GM18951 (cell line): ENCODE results near the gene MOB2.

ENCODE experiments used
- POLR2A ChIP-seq: IDR thresholded peaks from 4 replicates; pipeline ENCODE4 v1.6.1; 2011; ENCODE audit warnings: mild to moderate bottlenecking; ENCODE audit not compliant: insufficient read length, insufficient read depth; ENCODE audit errors: extremely low read depth
- in situ Hi-C: fragments of 300-500 bp; cut with MboI; formaldehyde crosslinking; loops from one replicate; pipeline ENCODE4 v1.12.0; 2022; ENCODE audit warnings: low sequenced_read_pairs, mixed read lengths, inconsistent platforms; ENCODE audit not compliant: unreplicated experiment

Gene MOB2

DNA sequence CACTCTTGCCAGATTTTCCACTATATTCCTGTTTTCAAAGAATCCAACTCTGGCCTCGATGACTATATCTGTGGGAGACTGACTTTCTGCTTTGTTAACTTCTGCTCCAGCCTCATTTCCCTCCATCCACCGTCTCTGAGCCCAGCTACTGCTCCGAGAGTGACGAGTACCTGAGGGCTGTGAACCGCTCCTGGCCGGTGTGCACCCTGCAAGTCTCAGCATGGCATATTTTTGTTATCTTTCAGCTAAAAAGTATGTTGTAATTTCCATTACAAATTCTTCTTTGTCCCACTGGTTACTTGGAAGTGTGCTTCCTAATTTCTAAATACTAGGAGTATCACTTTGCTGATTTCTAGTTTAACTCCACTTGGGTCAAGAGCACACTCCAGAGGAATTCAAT, 36.5 kb upstream of the MOB2 start:
- in situ Hi-C loops, result no loop called here
- TF ChIP-seq POLR2A, result no peak

DNA sequence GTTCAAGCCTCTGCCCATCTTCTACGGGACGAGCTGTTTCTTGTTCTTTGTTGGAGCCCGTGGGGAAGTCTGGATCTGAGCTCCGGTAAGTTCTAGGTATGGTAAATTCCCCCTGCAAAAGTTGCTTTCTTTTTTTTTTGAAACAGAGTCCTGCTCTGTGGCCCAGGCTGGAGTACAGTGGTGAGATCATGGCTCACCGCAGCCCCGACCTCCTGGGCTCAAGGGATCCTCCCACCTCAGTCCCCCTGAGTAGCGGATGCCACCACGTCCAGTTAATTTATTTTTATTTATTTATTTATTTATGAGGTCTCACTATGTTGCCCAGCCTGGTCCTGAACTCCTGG, 35.5 kb upstream of the MOB2 start:
- TF ChIP-seq POLR2A, result no peak
- in situ Hi-C loops, result no loop called here

DNA sequence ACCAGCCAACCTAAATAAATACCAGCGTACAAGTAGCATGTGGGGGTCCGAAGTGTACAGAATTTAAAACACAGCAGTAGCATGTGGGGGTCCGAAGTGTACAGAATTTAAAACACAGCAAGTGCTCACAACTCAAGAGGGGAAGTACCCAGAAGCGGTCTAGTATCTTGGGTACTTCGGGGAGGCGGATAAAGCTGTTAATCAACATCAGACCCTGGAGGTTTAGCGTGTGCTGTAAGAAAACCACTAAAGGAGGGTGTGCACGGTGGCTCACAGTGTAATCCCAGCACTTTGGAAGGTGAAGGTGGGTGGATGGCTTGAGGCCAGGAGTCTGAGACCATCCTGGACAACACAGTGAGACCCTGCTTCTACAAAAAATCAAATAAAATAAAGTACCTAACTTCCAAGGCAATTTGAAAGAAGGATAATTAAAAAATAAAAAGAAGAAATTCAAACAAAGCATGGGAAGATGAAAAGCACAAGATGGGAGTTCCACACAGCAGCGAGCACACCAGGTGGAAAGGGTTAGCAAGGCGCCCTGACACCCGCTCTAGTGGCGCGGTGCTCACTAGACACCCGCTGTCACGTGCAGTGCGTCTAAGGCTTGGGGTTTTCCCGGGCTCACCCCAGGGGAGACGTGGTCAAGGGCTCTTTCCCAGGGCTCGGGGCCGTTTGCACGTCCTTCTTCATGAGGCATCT, 35.0 kb upstream of the MOB2 start:
- in situ Hi-C loops, result no loop called here
- no peak for TF ChIP-seq POLR2A

DNA sequence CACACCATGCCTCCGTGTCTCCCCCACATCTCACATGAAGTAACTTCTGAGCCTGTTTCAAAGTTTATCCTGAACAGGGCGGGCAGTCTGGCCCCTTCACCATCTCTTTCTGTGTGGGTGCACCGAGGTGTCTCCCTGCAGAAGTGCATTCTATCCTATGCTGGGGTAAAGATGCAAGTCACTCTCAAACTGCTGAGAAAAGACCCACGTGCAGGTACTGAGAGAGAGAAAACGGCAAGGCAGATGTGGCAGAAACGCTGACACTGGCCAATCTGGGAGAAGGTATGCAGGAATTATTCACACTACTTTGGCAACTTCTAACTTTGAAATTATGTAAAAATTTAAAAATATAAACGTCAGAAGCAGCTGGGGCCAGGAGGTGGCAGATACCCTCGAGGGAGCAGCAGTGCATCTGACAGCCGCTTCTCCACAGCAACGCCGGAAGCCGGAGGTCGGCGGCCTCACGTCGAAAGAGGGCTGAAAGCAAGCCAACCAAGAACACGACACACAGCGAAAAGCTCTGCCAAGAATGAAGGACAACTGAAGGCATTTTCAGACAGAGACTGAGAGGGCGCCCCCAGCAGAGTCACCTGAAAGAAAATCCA, 34.2 kb upstream of the MOB2 start:
- in situ Hi-C loops, result no loop called here
- no peak for TF ChIP-seq POLR2A

DNA sequence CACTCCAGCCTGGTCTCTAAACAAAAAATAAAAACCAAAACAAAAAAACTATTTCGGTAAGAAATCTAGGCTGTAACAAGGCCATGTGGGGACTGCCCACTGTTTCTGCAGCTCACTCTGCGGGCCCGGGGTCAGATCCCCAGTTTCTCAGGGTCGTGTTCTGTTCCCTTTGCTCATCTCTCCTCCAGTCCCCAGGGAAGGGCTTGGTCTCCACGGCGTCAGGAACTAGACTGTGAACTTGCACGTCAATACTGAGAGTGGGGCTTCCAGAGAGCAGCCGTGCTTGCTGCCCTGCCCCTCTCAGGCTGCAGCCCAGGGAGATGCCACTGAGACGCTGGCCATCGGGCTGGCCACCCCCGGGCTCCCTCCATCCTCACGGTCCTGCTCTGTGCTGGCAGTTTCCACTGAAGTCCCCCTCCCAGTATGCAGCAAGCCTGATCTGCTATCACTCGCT, 33.7 kb upstream of the MOB2 start:
- in situ Hi-C loops, result no loop called here

DNA sequence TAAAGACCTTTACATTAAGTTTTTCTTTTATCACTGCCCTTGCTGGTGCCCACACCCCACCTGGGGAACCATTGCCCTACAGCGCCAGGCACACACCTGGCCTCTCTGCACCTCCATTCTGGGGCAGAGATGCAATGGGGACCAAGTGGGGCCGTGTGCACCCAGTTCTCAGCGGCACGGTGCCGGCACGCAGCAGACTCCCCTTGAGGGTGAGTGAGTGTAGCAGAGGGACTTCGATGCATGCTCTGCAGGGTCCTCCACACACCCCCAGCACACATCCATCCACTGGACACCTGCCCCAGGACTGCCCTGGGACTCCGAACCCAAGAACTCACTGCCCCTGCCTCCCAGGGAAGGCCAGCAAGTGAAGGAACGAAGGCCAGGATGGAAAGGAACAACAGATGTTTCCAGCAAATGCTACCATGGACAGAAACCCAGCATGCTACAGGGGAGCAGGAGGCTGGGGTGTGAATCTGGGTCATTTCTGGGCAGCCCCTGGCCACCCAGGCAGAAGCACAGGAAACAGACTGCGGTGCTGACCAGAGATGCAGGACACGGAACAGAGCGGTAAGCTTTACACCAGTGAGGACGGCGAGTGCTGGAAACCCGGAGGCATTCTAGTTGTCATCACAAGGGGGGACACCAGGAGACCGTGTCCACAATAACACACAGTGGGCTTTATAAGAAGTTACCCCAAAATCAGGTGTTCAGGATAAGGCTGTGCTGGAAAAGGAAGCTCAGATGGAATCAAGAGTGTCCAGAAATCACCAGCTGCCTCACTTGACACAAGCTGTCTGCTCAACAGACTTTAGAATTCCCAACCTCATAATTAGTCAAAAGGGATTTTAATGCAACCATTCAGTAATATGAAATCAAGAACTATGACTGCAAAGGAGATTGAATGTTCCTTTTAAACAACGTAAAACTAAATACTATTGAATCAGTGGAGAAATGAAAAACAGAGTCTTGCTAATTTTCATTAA, 32.7 kb upstream of the MOB2 start:
- no peak for TF ChIP-seq POLR2A
- in situ Hi-C loops, result no loop called here

More for the DNA sequence above, 33.7 kb upstream of the MOB2 start:
- TF ChIP-seq POLR2A, result no peak

DNA sequence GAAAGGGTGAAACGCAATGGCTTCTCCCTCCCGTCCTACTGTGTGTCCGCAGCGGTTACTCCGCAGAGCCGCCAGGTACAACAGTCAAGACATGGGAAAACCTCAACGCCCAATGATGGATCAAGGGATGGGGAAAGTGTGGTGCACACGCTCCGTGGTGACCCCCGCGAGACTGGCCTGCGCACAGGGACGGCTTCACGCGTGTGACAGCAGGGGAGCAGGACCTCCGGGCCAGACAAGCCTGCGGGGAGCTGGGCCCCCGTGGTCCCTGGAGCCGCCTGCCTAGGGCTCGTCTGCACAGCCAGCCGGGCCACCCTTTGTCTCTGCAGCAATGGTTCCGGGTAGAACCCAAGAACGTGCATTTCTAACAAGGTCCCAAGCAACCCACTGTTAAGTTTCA, 31.7 kb upstream of the MOB2 start:
- in situ Hi-C loops, result no loop called here
- no peak for TF ChIP-seq POLR2A

DNA sequence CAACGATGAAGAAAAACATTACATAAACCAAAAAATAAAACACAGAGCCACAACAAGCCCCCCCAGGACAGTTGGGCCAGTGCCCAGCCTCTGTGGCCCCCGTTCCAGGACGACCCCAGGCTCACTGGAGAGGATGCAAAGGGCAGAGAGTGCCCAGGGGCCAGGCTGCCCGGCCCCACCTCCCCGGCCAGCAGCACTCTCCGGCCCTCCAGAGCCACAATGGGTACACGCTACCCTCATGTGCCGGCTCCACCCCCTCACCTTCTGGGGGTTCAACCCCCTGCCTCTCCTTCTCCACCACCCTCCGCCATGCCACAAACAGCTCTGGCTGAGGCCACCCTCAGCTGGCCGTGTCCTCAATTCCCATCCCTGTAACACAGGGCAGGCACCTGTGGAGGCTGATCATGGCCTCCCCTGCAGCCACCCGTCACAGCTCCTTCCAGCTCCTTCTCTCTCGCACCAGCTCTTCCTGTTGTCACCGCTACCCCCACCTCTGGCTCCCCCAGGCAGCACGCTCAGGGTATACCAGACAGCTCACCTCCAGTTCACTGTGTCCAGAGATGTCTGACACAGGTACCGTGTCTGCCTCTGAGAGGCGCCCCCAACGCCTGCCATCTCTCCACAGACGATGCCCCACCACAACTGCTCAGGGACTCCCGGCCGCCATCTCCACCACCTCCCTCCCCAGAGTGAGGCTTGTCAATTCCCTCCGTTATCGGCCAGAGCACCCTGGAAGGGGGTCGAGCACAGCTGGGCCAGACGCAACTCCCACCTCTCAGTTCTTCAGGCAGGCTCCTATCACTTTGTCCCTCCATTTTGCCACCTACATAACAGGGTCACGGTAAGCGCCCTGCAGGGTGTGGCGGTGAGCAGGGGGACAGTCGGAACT, 30.8 kb upstream of the MOB2 start:
- in situ Hi-C loops, result no loop called here
- TF ChIP-seq POLR2A, result no peak

DNA sequence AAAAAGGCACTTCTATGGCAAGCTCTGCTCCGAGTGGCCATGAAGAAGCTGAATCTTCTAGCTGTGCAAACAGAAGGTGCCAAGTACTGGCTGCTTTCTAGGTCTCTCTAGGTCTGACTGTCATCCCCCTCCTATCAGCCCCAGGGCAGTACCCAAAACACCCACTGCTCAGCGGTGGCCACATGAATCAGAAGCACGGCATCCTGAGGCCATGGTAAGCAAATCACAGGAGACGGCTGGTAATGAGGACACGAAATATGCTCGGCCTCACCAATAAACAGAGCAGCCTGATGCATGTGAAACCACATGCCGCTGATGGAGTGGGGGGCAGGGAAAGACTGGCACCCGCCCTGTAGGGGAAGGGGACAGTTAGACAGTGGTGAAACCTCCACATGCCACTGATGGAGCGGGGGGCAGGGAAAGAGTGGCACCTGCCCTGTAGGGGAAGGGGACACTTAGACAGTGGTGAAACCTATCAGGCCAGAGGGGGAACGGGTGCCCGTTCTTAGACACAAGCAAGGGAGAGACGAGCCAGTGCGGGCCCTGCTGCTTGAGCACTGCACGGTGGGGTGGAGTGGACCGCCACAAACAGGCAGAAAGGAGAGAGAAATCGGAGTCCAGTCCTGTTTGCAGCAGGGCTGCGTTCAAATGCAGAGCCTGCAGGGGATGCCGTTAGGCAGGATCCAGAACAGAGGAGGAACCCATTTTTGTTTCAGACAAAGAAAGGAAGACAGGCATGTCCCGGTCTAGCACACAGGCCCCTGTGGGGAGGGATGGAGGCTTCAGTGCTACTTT, 29.9 kb upstream of the MOB2 start:
- in situ Hi-C loops, result no loop called here
- TF ChIP-seq POLR2A, result no peak

DNA sequence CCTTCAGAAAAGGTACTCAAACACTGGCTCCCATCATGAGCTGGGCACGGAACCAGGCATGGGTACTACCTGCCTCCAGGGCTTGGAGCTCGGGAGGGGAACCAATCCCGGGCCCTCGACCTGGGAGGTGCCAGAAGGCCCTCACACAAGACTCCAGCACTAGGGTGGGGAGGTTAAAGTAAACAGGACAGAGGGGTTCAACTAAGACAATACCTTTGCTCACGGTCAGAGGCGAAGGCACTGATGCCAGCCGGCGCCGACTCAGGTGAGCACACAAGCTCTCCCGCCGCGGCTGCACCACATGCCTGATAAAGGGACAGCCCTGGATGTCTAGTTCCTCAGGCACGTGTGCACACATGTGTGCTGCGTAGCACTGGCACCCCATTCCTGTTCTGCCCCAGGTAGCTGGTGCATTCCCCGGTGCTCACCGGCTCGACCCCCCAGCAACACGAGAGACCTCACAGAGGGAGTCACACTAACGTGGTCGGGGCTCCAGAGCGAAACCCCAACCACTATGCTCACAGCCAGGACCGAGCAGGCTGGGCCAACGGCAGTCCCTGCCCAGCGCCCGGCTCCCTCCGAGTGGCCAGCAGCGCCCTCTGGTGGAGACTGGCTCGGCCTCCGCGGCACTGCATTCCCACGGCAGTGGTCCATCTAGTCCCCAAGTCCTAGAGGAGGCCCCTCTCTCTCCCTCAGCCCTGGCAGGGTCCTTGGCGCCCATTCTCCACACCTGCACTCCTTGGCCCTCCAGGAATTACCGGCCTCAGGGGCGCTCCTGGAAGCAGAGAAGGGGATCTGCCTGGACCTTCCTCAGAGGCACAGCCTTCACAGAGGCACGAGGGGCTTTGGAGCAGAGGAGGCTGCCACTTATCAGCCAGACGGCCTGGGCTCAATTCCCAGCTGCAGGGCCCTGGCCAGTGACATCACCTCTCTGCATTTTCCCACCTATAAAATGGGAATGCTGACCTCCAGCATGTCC, 28.8 kb upstream of the MOB2 start:
- in situ Hi-C loops, result no loop called here
- no peak for TF ChIP-seq POLR2A
